K562 (cell line): ENCODE measurements around the gene RHBG. TPM values are rescaled to one million over a fixed set of nuclear protein-coding genes. Genes with fewer than 3 reads are reported as not detected.

ENCODE experiments used
- ATAC-seq: fragments of 200-7000 bp; cut with Tn5 transposase; 3 replicates; pipeline ENCODE4 v1.9.1; 2020; ENCODE audit warnings: moderate library complexity
- BruUV-seq: library from RNA; stranded (reverse); fragments of 400-500 nt; replicated peaks from 2 replicates; lab custom pipeline; 2021; lab: Mats Ljungman, UMichigan
- CTCF ChIA-PET: fragments of 300-600 bp; formaldehyde crosslinking; extraction: SDS; loops from one replicate; lab custom pipeline; 2021; ENCODE audit warnings: low intra/inter-chr PET ratio; lab: Yijun Ruan, JAX
- POLR2A ChIA-PET: fragments of 300-600, 350-650 bp; sonication (Branson Sonifier 250); formaldehyde crosslinking; extraction: SDS; loops from one replicate; lab custom pipeline; 2021; ENCODE audit warnings: antibody characterized with exemption, inconsistent platforms; lab: Yijun Ruan, JAX
- DNase-seq, 4 experiments: peaks; one replicate each; pipeline versions ENCODE4 v3.0.0 to v3.0.0-alpha.2; 2011 to 2018; ENCODE audit warnings: low spot score in 3 of 4, mixed read lengths in 3 of 4; ENCODE audit errors: extremely low read depth in 1 of 4
- FAIRE-seq: peaks from 2 replicates; lab custom pipeline; 2011; peaks lifted over from hg19 to GRCh38; lab: Jason Lieb, UNC
- H2AFZ ChIP-seq: 2 replicates; pipeline ENCODE4 v1.6.0; 2011; ENCODE audit warnings: low read depth, low read length, control low read depth, inconsistent platforms
- H3K27ac ChIP-seq: fragments of 200-600 bp; 3 replicates; pipeline ENCODE4 v1.8.0; 2011; ENCODE audit warnings: low read depth, mild to moderate bottlenecking, control low read depth, inconsistent platforms, low read length, moderate library complexity, mixed read lengths; ENCODE audit errors: extremely low read depth
- H3K27me3 ChIP-seq, 2 experiments: fragments of 300-600 bp in 1 of 2; 2 replicates in 1 of 2; 3 replicates in 1 of 2; pipeline versions ENCODE4 v1.6.0 to v1.8.0; 2011; ENCODE audit warnings: inconsistent platforms in 2 of 2, low read length in 2 of 2, mild to moderate bottlenecking in 1 of 2, mixed read lengths in 1 of 2, moderate library complexity in 1 of 2; ENCODE audit not compliant: control insufficient read depth in 2 of 2, insufficient read depth in 2 of 2
- H3K36me3 ChIP-seq: fragments of 300-600 bp; 3 replicates; pipeline ENCODE4 v1.8.0; 2011; ENCODE audit warnings: mild to moderate bottlenecking, low read length, inconsistent platforms; ENCODE audit not compliant: control insufficient read depth, insufficient read depth
- H3K4me1 ChIP-seq, 2 experiments: fragments of 200-600 bp in 1 of 2; replicated peaks in 1 of 2; 2 replicates in 1 of 2; 3 replicates in 1 of 2; pipeline versions ENCODE4 v1.5.1 to v1.8.0; 2011; ENCODE audit warnings: inconsistent platforms in 2 of 2, low read length in 2 of 2, mild to moderate bottlenecking in 1 of 2, mixed read lengths in 1 of 2, moderate library complexity in 1 of 2; ENCODE audit not compliant: control insufficient read depth in 2 of 2, insufficient read depth in 2 of 2
- H3K4me2 ChIP-seq: 2 replicates; pipeline ENCODE4 v1.6.1; 2011; ENCODE audit warnings: low read length, control low read depth, inconsistent platforms, mixed read lengths; ENCODE audit not compliant: insufficient read depth
- H3K4me3 ChIP-seq: fragments of 200-600 bp; sonication (generic), shearing (Covaris generic); 2 replicates; pipeline ENCODE4 v1.5.1; 2016; ENCODE audit warnings: control low read depth, inconsistent platforms
- H3K79me2 ChIP-seq: fragments of 200-600 bp; 3 replicates; pipeline ENCODE4 v1.8.0; 2011; ENCODE audit warnings: low read length, inconsistent platforms; ENCODE audit not compliant: control insufficient read depth, insufficient read depth
- H3K9ac ChIP-seq, 2 experiments: 2 replicates each; pipeline versions ENCODE4 v1.6.0 to v1.6.1; 2011; ENCODE audit warnings: low read depth in 2 of 2, low read length in 2 of 2, control low read depth in 1 of 2, inconsistent platforms in 1 of 2, mild to moderate bottlenecking in 1 of 2, mixed read lengths in 1 of 2; ENCODE audit not compliant: insufficient read depth in 1 of 2
- H3K9me1 ChIP-seq: one replicate; pipeline ENCODE4 v1.6.0; 2011; ENCODE audit warnings: inconsistent platforms, mild to moderate bottlenecking, low read length, moderate library complexity; ENCODE audit not compliant: control insufficient read depth, insufficient read depth
- H3K9me3 ChIP-seq: replicated peaks from 2 replicates; pipeline ENCODE4 v1.5.1; 2011; ENCODE audit warnings: low read depth, low read length, inconsistent platforms; ENCODE audit not compliant: control insufficient read depth, insufficient read depth
- H4K20me1 ChIP-seq: replicated peaks from 2 replicates; pipeline ENCODE4 v1.6.1; 2011; ENCODE audit warnings: low read length, inconsistent platforms, mixed read lengths; ENCODE audit not compliant: control insufficient read depth, insufficient read depth
- LEF1 ChIP-seq: fragments of 450-650 bp; IDR thresholded peaks from 2 replicates; pipeline ENCODE4 v1.6.1; 2016; ENCODE audit warnings: mild to moderate bottlenecking
- MEF2D ChIP-seq: conservative IDR thresholded peaks from 2 replicates; pipeline ENCODE4 v1.6.1; 2016; ENCODE audit warnings: low read depth, missing genetic modification characterization, missing compliant biosample characterization
- MYNN ChIP-seq, 2 experiments: sonication (generic); formaldehyde crosslinking in 1 of 2; IDR thresholded peaks; 2 replicates each; pipeline versions ENCODE4 v1.5.0 to v1.6.1; 2016 to 2020; ENCODE audit warnings: antibody characterized with exemption in 1 of 2, missing genetic modification reagents in 1 of 2
- POLR3A ChIP-seq: IDR thresholded peaks from 2 replicates; pipeline ENCODE4 v1.6.1; 2011; ENCODE audit warnings: borderline replicate concordance, mild to moderate bottlenecking, moderate library complexity; ENCODE audit not compliant: insufficient read length, insufficient read depth; ENCODE audit errors: extremely low read depth
- U2AF2 ChIP-seq: fragments of 200-400 bp; formaldehyde crosslinking; optimal IDR thresholded peaks from 2 replicates; pipeline ENCODE3; 2017; ENCODE audit warnings: low read depth, mild to moderate bottlenecking, low read length
- ZBTB17 ChIP-seq: fragments of 450-650 bp; formaldehyde crosslinking; IDR thresholded peaks from 2 replicates; pipeline ENCODE4 v1.4.0; 2020; ENCODE audit warnings: mild to moderate bottlenecking
- ZNF146 ChIP-seq: IDR thresholded peaks from one replicate; pipeline ENCODE4 v1.6.1; 2018; ENCODE audit warnings: missing compliant biosample characterization; ENCODE audit not compliant: unreplicated experiment
- WGBS: fragments of 100-300 bp; shearing (Covaris generic); methylation state at CpG from one replicate; pipeline ENCODE4 v1.1.6; 2016; ENCODE audit warnings: low coverage, mixed read lengths; ENCODE audit not compliant: insufficient coverage; ENCODE audit errors: missing lambda C conversion rate; 5-methylcytosine and 5-hydroxymethylcytosine counted together
- in situ Hi-C: fragments of 300-500 bp; cut with MboI; formaldehyde crosslinking; loops from 4 replicates; pipeline ENCODE4 v1.15.0; 2018; ENCODE audit warnings: inconsistent platforms, mixed read lengths
- intact Hi-C: fragments of 100-400 bp; cut with micrococcal nuclease; formaldehyde crosslinking; loops from 2 replicates; pipeline ENCODE4 v1.14.2; 2022
- polyA plus RNA-seq, 8 experiments: library from polyadenylated mRNA; depleted of rRNA in 4 of 8; stranded (reverse) in 5 of 8; unstranded in 3 of 8; fragments of >200 nt; fragmentation: Nextera tagmentation in 2 of 8; fragmentation: Illumina TruSeq in 1 of 8; extraction: Ambion mirVana in 2 of 8; extraction: Trizol in 1 of 8; gene quantifications; 2 replicates each; pipeline versions ENCODE4 v1.2.1 to v1.2.3, GENCODE V29; 2011 to 2014; ENCODE audit warnings: inconsistent platforms in 1 of 8, missing spikeins in 1 of 8
- total RNA-seq, 7 experiments: library from RNA; depleted of rRNA in 6 of 7; stranded (reverse); fragments of >200 nt in 6 of 7; fragmentation: Illumina TruSeq in 2 of 7; extraction: Trizol in 2 of 7; gene quantifications; 2 replicates each; pipeline versions ENCODE4 v1.2.1 to v1.2.3, GENCODE V29; 2011 to 2021; ENCODE audit warnings: low replicate concordance in 1 of 7
- TF ChIP-seq, protein P1 (sequence below): fragments of 150-350 bp; conservative IDR thresholded peaks from 2 replicates; pipeline ENCODE4 v1.6.1; 2014; ENCODE audit warnings: low read length

Gene RHBG
- total and polyA plus RNA-seq, 9 of the 15 experiments (the other 6 are each of a cell fraction or from before 2014, with no cell fraction given), result not detected

DNA sequence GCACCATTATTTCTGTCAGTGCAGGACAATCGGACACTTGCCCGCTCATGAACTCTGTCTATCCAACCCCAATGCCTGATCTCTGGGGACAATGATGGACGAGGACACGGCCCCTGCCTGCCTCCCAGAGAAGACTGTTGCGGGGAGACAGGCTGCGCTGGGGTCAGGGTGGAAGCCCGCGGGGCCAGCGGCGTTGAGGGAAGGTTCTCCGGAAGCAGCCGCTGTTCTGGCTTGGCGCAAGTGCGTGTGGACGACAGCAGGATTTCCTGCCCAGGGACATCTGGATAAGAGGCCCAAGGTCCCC lies 18.8 kb downstream of the RHBG start:
- intact Hi-C loops, result no loop called here
- no peaks in the 10 kb centered on the region for H3K9me3 ChIP-seq
- no TSS peak for BruUV-seq
- H2AFZ ChIP-seq, result no peak overlapping the region
- CTCF ChIA-PET, result interaction anchor here (10.1 kb wide), 1 partner anchor 56 kb away, joined by 240 read pairs; no protein-coding TSS in a partner anchor
- H3K36me3 ChIP-seq, result no peaks in the 10 kb centered on the region
- H4K20me1 ChIP-seq, result peaks cover 3% of the 10 kb centered on the region; the same call in 1 of the 2 replicates
- H3K79me2 ChIP-seq, result no peaks in the 10 kb centered on the region
- H3K27ac ChIP-seq, result no peak overlapping the region
- in situ Hi-C loops, result loop anchor here (5.0 kb wide), 2 partner anchors 54 to 214 kb away; partner anchors contain the start of gene GPATCH4
- no peak for DNase-seq
- no peak for FAIRE-seq
- peaks cover 0 to 29% of the 10 kb centered on the region in 2 experiments; a peak in 2 of 5 replicates for H3K4me1 ChIP-seq
- POLR2A ChIA-PET, result interaction anchor here (1.2 kb wide), 1 partner anchor 45 kb away, joined by 3 read pairs; no protein-coding TSS in a partner anchor
- no peaks in the 10 kb centered on the region for H3K9me1 ChIP-seq
- no peak overlapping the region for H3K4me2 ChIP-seq
- no peak overlapping the region for H3K9ac ChIP-seq
- H3K4me3 ChIP-seq, result no peak overlapping the region
- no peak for TF ChIP-seq MYNN (IDR thresholded peaks at IDR 0.05)
- no peak for TF ChIP-seq MYNN (CRISPR knock-in tag; IDR thresholded peaks at IDR 0.05)
- no peak for TF ChIP-seq ZNF146 (CRISPR knock-in tag)
- TF ChIP-seq ZBTB17 (CRISPR knock-in tag), result no peak
- no peak for TF ChIP-seq U2AF2
- no peak for TF ChIP-seq MEF2D (tag)
- TF ChIP-seq POLR3A, result no peak
- no peak for TF ChIP-seq LEF1
- TF ChIP-seq, protein P1, sequence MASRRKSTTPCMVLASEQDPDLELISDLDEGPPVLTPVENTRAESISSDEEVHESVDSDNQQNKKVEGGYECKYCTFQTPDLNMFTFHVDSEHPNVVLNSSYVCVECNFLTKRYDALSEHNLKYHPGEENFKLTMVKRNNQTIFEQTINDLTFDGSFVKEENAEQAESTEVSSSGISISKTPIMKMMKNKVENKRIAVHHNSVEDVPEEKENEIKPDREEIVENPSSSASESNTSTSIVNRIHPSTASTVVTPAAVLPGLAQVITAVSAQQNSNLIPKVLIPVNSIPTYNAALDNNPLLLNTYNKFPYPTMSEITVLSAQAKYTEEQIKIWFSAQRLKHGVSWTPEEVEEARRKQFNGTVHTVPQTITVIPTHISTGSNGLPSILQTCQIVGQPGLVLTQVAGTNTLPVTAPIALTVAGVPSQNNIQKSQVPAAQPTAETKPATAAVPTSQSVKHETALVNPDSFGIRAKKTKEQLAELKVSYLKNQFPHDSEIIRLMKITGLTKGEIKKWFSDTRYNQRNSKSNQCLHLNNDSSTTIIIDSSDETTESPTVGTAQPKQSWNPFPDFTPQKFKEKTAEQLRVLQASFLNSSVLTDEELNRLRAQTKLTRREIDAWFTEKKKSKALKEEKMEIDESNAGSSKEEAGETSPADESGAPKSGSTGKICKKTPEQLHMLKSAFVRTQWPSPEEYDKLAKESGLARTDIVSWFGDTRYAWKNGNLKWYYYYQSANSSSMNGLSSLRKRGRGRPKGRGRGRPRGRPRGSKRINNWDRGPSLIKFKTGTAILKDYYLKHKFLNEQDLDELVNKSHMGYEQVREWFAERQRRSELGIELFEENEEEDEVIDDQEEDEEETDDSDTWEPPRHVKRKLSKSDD, result no peak
- 40% methylated on average over 10 of the region's 15 CpGs for WGBS
- H3K27me3 ChIP-seq, result peaks cover 11 to 18% of the 10 kb centered on the region in 2 experiments; a peak in 4 of 5 replicates
- no peak for ATAC-seq
